Cardiac fibroblast (primary cell): ENCODE data around the gene SPATA13.

Experiments used
- DNase-seq, 2 donors: peaks; one replicate each; pipeline versions ENCODE4 v3.0.0 to v3.0.0-alpha.2; 2010; ENCODE audit warnings: low read depth in 2 of 2
- H3K4me3 ChIP-seq, 2 donors: replicated peaks in 1 of 2; 1 replicate in 1 of 2; 2 replicates in 1 of 2; pipeline ENCODE4 v1.5.1; 2011; ENCODE audit warnings: low read depth in 2 of 2, low read length in 2 of 2, mild to moderate bottlenecking in 2 of 2, moderate library complexity in 1 of 2
- CTCF ChIP-seq: IDR thresholded peaks from one replicate; pipeline ENCODE4 v1.5.1; 2011; ENCODE audit warnings: low read depth, mild to moderate bottlenecking, low read length, inconsistent platforms

SPATA13 gene

GRCh38 chr13:24237356-24237755 is 76.8 kb downstream of the SPATA13 start:
- no peak for DNase-seq
- H3K4me3 ChIP-seq = no peak overlapping the region
- TF ChIP-seq CTCF = no peak

GRCh38 chr13:24241336-24241735 is 80.8 kb downstream of the SPATA13 start:
- H3K4me3 ChIP-seq = no peak overlapping the region
- TF ChIP-seq CTCF = no peak
- DNase-seq = no peak

- no peak overlapping the region for H3K4me3 ChIP-seq
- DNase-seq = no peak
- no peak for TF ChIP-seq CTCF
These were observed 81.6 kb downstream of the SPATA13 start for GRCh38 chr13:24242100-24242499.

- DNase-seq = no peak
- TF ChIP-seq CTCF = no peak
- H3K4me3 ChIP-seq = no peak overlapping the region
These were observed 82.8 kb downstream of the SPATA13 start for GRCh38 chr13:24243302-24243701.

- TF ChIP-seq CTCF = no peak
- no peak for DNase-seq
- no peak overlapping the region for H3K4me3 ChIP-seq
These were observed 84.3 kb downstream of the SPATA13 start for GRCh38 chr13:24244802-24245201.

GRCh38 chr13:24247016-24247415 is 86.5 kb downstream of the SPATA13 start:
- DNase-seq = no peak
- no peak overlapping the region for H3K4me3 ChIP-seq
- TF ChIP-seq CTCF = no peak

- TF ChIP-seq CTCF = no peak
- DNase-seq = no peak
- no peak overlapping the region for H3K4me3 ChIP-seq
These were observed 89.1 kb downstream of the SPATA13 start for GRCh38 chr13:24249624-24250023.
